Endothelial cell of umbilical vein (primary cell): Measurements from ENCODE around the gene EPX.

Experiments used
- GATA2 ChIP-seq: IDR thresholded peaks from 2 replicates; pipeline ENCODE4 v1.7.0; 2011; ENCODE audit warnings: low read depth, mild to moderate bottlenecking, moderate library complexity, mixed read lengths, low read length; ENCODE audit not compliant: insufficient read length, insufficient read depth
- POLR2AphosphoS5 ChIP-seq: IDR thresholded peaks from 2 replicates; pipeline ENCODE4 v1.6.1; 2012; ENCODE audit warnings: low read depth, mild to moderate bottlenecking, control low read depth, low read length, moderate library complexity; ENCODE audit not compliant: insufficient read depth
- TF ChIP-seq, protein P1 (sequence below), 2 donors: IDR thresholded peaks; 1 replicate in 1 of 2; 2 replicates in 1 of 2; pipeline ENCODE4 v1.5.1; 2011; ENCODE audit warnings: low read length in 2 of 2, mild to moderate bottlenecking in 2 of 2, moderate library complexity in 2 of 2, control low read depth in 1 of 2, inconsistent platforms in 1 of 2, low read depth in 1 of 2; ENCODE audit not compliant: insufficient read depth in 1 of 2; ENCODE audit errors: extremely low read depth in 1 of 2
- TF ChIP-seq, protein P2 (sequence below): IDR thresholded peaks from 2 replicates; pipeline ENCODE4 v1.6.1; 2011; ENCODE audit not compliant: insufficient read depth, insufficient read length

DNA sequence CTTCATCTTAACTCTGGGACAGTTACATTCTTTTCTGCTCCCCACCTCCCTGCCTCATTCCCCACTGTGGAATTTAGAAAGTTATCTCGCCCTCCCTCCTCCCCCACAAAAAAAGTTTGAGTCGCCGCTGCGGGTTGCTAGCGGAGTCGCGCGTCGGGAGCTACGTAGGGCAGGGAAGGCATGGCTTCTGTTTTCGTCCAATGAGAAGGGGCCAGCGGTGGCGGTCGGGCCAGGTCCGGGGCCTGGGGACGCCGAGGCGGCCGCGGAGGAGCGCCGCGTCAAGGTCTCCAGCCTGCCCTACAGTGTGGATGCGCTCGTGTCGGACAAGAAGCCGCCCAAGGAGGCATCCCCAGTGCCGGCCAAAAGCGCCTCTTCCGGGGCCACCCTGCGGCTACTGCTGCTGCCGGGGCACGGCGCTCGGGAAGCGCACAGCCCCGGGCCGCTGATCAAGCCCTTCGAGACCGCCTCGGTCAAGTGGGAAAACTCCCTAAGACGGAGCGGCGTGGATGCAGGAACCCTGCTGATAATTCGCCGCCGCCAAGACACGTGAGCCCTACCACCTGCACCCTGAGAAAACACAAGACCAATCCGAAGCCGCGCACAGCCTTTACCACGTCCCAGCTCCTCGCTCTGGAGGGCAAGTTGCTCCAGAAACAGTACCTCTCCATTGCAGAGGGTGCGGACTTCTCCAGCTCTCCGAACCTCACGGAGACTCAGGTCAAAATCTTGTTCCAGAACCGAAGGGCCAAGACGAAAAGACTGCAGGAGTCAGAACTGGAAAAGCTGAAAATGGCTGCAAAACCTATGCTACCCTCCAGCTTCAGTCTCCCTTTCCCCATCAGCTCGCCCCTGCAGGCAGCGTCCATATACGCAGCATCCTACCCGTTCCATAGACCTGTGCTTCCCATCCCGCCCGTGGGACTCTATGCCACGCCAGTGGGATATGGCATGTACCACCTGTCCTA lies 35.4 kb upstream of the EPX start:
- TF ChIP-seq, protein P1, sequence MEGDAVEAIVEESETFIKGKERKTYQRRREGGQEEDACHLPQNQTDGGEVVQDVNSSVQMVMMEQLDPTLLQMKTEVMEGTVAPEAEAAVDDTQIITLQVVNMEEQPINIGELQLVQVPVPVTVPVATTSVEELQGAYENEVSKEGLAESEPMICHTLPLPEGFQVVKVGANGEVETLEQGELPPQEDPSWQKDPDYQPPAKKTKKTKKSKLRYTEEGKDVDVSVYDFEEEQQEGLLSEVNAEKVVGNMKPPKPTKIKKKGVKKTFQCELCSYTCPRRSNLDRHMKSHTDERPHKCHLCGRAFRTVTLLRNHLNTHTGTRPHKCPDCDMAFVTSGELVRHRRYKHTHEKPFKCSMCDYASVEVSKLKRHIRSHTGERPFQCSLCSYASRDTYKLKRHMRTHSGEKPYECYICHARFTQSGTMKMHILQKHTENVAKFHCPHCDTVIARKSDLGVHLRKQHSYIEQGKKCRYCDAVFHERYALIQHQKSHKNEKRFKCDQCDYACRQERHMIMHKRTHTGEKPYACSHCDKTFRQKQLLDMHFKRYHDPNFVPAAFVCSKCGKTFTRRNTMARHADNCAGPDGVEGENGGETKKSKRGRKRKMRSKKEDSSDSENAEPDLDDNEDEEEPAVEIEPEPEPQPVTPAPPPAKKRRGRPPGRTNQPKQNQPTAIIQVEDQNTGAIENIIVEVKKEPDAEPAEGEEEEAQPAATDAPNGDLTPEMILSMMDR (IDR thresholded peaks at IDR 0.05; ENCODE audit: extremely low read depth in 1 of 2, insufficient read depth in 1 of 2, low read depth in 1 of 2, low read length in 2 of 2), result no peak
- no peak for TF ChIP-seq POLR2AphosphoS5
- TF ChIP-seq, protein P2, sequence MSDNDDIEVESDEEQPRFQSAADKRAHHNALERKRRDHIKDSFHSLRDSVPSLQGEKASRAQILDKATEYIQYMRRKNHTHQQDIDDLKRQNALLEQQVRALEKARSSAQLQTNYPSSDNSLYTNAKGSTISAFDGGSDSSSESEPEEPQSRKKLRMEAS, result no peak
- no peak for TF ChIP-seq GATA2
